NCI-H2107 treated with DMSO at 0.1 percent for 48 hours (cell line): Measurements from ENCODE around the gene ADORA2A.

Experiments
- DNase-seq: peaks from one replicate; lab custom pipeline; 2025; ENCODE audit not compliant: unreplicated experiment; lab: John Stamatoyannopoulos, UW

ADORA2A gene

GRCh38 chr22:24445481-24446259, 18.3 kb downstream of the ADORA2A start:
- no peak for DNase-seq

- DNase-seq: no peak
Observed at GRCh38 chr22:24446260-24446611, 18.8 kb downstream of the ADORA2A start.

- no peak for DNase-seq
Observed at GRCh38 chr22:24450610-24451009, 23.2 kb downstream of the ADORA2A start.

- no peak for DNase-seq
Observed at GRCh38 chr22:24451162-24451561, 23.8 kb downstream of the ADORA2A start.

DNA sequence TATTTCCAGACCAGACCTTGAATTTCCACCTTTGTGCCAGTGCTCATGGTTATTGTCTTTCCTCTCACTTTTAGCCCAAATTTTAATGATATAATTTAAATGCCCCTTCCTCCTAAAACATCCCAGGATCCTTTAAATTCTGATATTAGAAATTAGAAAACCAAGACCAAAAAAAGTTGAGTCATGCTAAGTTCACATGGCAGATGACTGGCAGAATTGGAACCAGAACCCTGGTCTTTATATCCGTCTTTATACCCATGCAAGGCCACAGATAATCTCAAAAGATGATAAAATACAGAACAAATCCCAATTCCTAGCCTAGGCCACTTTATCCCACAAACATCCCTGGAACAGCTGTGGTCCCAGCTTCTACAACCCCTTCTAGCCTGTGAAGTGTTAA, 26.5 kb downstream of the ADORA2A start:
- DNase-seq: no peak

- no peak for DNase-seq
Observed at GRCh38 chr22:24455039-24455438, 27.6 kb downstream of the ADORA2A start.

DNA sequence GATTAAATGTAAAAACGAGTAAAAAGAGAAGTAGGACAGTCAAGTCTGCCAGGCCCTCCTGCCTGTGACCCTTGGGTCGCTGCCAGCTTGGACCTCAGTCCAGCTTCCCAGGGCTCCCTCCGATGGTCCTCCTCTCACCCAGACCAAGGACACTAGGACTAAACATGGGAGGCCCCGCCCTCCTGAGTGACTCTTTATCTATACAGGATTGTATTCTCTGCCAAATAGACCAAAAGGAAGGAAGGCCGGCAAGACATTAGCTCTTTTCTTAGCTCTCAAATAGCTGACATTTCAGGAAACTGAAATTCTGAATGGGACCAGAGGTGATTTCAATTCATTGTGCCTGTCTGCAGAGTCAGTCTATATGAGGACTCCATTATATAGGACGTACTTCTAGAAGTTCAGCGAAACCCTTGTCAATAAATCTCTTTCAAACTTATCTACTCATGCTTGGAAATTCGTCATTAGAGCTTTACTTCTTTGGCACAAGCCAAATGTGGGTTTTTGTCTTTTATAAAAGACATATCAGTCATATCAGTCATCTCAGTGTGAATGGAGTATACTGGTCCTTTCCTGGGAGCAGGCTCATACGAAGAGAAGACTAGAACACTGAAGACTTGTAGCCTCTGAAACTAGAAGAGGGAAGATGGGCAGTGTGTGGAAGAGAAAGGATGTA, 28.5 kb downstream of the ADORA2A start:
- DNase-seq: no peak

- DNase-seq: no peak
Observed at GRCh38 chr22:24457894-24458420, 30.6 kb downstream of the ADORA2A start.

GRCh38 chr22:24459911-24460310, 32.5 kb downstream of the ADORA2A start:
- DNase-seq: no peak

- no peak for DNase-seq
Observed at GRCh38 chr22:24460418-24461089, 33.2 kb downstream of the ADORA2A start.

DNA sequence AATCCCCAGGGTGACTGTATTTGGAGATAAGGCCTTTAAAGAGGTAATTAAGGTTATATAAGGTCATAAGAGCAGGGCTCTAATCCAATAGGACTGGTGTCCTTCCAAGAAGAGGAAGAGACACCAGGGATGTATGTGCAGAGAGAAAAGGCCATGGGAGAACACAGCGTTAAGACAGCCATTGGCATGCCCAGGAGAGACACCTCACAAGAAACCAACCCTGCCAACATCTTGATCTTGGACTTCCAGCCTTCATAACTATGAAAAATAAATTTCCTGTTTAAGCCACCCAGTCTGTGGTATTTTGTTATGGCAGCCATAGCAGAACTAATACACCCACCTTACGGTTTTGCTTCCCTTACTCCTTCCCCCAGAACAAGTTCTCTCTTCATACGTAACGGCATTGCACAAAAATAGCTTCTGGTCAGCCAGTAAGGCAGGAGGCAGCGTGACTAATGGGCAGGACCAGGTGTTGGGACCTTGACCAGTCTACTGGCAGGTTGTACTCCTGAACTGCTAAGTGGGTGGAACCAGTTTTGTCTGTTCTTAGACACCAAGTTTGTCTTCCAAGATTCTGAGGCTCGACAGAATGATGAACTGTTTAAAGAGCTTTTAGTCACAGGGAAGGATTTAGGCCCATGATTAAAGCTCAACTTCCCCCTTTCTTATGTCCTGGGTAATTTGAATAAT, 35.8 kb downstream of the ADORA2A start:
- no peak for DNase-seq

DNA sequence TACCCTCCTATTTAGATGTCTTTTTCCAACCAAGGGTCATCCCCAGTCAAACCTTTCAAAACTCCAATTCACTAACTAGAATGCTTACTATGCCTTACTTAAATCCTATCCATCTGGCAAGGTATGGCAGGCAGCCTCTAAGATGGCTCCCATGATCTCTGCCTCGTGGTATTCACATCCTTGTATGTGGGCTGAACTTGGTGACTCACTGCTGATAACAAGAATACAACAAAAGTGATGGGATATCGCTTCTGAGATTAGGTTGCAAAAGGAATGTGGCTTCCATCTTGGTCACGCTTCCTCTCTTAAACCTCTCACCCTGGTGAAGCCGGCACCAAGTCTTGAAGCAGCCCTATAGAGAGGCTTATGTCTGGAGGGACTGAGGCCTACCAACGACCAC, 38.2 kb downstream of the ADORA2A start:
- DNase-seq: no peak

- DNase-seq: no peak
Observed at GRCh38 chr22:24465975-24466374, 38.6 kb downstream of the ADORA2A start.

DNA sequence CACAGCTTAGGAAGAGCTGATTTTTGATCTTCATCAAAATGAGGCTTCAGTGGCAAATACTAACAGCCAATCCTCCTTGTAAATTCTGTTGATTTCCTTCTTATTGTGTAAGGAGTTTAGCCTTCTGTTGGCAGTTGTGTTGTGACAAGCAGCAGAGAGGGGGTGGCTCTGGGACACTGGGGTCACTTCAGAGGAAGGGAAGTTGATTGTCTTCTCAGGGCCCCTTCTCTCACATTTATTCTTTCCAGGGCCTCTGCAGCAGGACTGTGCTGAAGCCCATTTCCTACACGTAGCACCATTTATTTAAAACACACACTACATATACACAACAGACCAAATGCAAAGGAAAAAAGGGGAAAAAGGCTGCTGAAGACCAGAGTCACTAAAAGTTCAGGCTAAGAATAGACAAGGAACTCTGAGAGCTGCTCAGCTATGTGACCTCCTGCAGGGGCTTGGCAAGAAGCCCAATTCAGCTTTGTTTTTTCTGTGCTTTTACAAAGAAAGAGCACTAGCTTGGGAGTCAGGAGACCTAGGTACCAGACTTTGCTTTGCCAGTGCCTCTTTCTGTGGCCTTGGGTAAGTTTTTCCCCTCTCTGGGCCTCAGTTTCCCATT, 39.4 kb downstream of the ADORA2A start:
- DNase-seq: no peak

GRCh38 chr22:24467340-24467739, 39.9 kb downstream of the ADORA2A start:
- no peak for DNase-seq

GRCh38 chr22:24471570-24471969, 44.2 kb downstream of the ADORA2A start:
- DNase-seq: no peak

DNA sequence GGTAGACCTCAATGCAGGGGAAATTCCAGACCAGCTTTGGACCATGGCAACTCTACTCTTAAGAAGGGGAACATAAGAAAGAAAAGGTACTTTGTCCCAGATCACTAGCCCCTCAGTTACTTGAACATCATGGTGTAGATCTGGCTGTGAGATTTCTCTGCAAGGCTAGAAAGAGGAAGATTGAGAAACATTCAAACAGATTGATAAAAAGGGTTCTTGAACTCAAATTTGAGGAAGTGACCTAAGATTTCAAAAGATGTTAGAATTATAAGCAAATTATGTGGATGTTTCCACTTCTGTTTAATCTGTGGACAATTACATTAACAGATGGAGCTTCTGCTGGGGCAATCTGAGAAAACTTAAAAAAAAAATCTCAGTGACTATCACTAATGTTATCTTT, 45.9 kb downstream of the ADORA2A start:
- no peak for DNase-seq

DNA sequence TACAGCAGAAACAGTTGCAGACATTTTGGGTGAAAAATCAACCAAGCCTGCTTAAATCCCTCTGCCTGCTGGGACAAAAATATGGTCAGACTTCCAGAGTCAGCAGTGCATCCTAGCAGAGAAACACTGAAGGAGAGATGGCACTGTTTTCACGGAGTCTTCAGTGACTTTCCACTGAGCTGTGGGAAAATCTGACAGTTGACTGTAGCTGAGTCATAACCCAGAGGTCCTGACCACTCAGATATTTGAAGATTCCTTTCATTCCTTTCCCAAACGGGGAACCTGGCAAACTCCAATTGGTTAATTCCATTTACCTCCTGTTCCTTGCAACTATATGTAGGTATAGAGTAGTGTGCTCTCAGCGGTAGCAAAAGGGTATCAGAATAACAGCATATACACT, 46.8 kb downstream of the ADORA2A start:
- DNase-seq: no peak

- DNase-seq: no peak
Observed at GRCh38 chr22:24474649-24475255, 47.4 kb downstream of the ADORA2A start.

DNA sequence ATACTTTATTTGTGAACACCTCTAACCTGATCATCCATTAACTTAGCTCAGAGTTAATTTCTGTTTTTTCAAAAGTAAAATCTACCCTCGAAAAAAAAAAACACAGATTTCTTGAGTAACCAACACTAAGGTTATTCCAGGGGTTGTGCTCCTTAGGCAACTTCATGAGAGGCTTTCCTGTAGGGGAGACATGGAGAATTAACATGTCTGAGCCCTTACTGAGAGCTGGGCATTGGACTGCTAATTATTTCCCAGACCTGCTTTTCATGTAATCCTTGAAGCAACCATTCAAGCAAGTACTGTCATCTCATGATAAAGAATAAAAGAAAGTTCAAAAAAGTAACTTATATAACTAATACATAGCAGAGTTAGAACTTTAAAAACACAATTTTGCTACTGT, 54.2 kb downstream of the ADORA2A start:
- DNase-seq: no peak

DNA sequence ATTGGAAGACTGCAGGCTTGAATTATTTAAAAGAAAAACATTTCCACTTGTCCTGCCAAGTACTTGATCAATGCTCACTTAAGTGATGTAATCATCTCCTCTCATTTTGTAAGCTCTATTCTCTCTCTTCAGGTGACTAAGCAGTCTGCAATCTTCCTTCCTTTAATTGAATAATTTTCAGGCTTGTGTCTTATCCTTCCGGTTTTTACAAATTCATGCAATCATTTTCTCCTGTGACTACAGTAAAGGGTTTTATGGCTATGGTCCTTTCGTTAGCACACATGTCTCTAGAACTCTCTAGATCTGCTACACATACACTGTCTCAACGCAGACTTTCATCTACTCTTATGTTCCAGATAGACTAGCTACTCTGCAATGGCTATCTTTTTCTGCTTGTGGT, 55.2 kb downstream of the ADORA2A start:
- DNase-seq: peak; percentile 4
